NCI-H460 (cell line): Measurements from ENCODE around the gene FAT2. TPM values are rescaled to one million over a fixed set of nuclear protein-coding genes. Genes with fewer than 3 reads are reported as not detected.

ENCODE experiments used
- DNase-seq: peaks from one replicate; pipeline ENCODE4 v3.0.0-alpha.2; 2016; ENCODE audit warnings: low read depth; ENCODE audit errors: extremely low read depth
- total RNA-seq: library from RNA; depleted of rRNA; stranded (reverse); fragments of >200 nt; shearing (Covaris generic); gene quantifications from 2 replicates; pipeline ENCODE4 v1.2.3, GENCODE V29; 2014; rRNA removed

The FAT2 gene
- total RNA-seq, 1 experiment from 2014 or later = not detected

DNA sequence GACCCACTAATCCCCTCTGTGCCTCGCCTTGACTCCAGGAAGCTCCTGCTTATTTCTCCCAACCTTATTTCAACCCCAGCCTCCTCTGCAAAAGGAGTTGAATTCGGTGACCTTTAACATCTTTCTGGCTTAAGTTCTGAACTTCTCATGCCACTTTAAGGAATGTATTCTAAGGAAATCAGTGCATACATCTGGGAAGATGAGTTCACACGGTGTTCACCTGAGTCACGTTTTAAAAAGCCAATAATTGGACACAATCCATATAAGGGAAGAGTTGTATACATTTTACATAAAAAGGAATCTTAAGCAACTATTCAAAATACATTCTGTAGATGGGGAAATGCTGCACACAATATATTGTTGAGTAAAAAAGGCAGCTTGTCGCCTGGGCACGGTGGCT is 33.2 kb downstream of the FAT2 start:
- no peak for DNase-seq

DNA sequence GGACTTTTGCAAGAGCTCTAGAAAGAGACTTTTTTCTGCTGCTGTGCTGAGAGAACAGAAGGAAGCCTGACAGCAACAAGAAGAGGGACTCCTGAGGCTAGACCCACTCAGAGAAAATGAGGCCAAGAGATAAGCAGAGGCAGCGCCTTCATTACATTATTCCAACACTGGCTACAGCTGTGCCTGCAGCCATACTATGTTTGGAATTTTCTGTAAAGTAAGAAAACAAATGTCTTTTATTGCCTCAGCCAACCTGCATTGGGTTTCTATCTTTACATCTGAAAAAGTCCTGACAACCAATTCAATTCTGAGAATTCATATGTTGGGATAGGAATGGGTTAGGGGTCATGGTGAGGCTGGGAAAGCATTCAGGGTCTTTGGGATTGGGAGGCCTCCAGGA is 33.7 kb downstream of the FAT2 start:
- no peak for DNase-seq

DNA sequence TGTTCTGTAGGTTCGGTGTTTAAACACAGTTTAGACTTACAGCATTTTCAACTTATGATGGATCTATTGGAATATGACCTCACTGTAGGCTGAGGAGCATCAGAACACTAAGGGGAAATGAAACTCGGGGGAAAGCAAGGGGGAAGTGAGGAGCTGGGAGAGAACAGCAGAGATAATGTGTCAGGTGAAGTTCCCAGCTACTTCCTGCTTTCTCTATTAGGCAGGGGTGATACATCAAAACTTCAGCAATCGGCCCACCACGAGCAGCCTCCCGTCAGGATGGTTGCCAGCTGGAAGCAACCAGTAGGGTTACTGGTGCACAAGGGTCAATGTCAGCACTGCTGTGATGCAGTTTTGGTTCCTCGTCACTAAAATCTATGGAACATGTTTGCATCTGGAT is 34.3 kb downstream of the FAT2 start:
- DNase-seq = no peak

DNA sequence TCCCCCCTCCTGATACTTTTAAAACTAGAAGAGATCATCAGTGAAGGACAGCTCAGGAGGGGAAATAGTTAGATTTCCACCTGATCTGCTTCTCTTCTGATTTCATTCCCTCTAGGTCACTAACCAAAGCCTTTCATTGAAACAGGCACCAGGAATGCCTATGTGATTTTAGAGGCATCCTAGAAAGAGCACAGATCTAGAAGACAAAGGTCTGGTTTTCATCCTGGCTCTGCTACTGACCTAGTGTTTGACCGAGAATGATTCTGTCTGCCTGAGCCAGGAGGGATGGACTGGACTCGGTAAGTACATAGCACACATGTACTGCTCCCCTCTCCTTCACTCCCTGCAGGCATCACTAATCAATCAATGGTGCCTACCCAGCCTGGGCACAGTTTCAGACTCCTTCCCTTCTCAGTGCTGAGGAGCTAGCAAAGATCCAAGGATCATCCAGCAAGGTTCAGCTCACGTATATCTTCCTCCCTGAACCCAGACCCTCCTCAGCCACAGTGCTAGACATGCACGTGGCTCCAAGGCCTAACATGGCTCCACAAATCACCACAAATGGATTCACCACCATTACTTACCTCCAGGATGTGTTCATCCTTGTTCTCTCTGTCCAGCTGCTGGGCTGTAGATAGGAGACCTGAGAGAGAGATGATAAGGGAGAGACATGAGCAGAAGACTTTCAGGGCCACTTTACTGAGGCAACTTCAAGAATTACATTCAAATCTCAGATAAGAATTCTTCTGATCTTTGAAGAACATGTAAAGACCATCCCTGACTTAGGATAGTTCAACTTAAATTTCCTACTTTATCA is 35.2 kb downstream of the FAT2 start:
- DNase-seq = no peak

DNA sequence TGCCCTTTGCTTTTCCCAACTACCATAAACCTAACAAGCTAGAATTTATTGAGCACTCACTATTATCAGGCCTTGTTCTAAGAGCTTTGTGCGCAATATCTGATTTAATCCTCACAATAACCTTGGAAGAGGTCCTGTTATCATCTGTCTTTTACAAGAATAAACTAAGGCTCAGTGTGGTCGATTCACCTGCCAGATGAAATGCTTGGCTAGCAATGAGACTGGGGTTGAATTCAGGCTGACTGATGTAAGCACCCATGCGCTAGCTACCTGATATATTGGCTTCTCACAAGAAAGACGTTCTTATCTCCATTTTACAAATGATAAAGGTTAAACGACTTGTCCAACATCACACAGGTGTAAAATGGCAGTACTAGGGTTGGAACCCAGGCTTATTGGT is 37.4 kb downstream of the FAT2 start:
- no peak for DNase-seq

DNA sequence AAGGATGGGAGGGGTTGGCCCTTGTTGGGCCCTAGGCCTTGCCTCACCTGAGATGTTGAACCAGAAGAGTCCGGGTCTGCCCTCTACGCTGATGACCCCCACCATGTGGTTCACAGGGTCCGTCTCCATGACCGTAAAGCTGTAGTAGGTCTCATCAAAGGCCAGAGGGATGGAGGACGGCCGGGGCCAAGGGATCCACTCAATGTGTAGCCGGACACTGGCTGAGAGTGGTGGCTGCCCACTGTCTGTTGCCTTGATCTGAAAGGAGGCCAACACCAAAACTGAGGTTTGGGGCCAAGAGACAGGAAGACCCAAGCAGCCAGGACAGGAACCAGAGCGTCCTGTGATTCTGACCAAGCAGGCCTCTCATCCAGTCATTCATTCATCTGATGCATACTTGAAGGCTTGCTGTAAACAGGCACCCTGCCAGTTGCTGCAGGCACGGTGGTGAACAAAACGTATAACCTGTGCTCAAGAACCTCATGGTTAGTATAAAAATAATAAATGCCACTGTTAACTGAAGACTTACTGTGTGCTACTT is 37.9 kb downstream of the FAT2 start:
- DNase-seq = no peak

DNA sequence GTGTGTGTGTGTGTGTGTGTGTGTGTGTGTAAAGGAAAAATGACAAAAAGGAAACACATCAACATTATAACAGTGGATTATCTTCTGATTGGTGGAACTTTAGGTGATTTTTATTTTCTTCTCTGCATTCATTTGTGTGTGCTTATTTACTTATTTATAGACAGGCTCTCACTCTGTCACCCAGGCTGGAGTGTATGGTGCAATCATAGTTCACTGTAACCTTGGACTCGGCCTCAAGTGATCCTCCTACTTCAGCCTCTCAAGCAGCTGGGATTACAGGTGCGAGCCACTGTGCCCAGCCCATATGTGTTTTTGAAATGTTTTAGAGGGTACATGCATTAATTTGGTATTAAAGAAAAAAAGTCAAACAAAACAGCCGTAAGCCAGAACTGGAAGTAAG is 39.1 kb downstream of the FAT2 start:
- no peak for DNase-seq

DNA sequence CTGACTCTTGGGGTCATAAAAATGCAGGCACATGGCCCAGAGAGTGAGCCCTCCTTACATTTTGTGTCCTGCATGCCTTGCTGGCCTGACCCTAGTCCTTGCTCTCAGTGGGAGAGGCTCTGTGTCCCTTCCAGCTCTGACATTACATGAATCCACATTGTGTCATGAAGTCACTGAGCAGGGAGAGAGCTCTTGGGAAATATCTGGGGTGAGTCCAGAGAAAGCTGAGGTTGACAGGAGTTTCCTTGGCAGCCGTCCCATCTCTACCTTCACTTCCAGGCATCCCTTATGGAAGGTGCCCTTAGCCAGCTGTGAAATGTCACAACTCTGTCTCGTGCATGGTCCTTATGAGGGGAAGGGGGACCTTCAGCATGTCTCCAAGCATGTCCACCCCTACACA is 41.0 kb downstream of the FAT2 start:
- DNase-seq = no peak

DNA sequence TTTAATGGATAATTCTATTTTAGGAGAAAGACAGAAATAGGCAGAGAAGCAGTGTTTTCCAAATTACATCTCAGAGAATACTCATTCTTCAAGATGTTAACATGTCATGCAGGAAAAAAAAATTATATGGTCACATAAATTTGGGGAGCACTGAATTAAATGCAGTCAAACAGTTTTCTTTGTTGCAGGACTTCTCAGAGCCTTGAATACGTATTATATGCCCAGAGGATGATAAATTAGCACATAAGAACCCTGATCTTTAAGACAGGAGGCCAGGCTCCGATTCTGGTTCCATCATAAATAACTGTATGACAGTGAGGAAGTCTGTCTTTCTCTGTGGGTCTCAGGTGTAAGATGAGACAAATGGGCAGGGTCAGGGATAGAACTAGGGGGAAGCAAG is 41.4 kb downstream of the FAT2 start:
- DNase-seq = no peak

DNA sequence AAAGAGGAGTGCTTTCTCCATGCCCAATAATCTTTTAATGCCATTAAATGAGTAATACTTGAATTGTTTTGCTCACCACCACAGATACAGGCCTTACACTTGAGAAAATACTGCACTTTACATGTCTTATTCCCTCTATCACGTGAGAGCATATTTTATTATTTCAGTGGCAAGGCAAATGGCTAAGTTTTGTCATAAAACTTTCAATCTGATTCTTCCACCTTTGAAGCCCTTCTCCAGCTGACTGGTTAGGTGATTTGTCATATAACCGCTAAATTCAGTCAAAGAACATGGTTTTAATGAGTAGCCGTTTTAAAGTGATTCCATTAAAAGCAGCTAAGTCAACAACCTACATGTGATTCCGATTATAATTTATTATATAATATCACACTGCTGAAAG is 43.8 kb downstream of the FAT2 start:
- DNase-seq = no peak

DNA sequence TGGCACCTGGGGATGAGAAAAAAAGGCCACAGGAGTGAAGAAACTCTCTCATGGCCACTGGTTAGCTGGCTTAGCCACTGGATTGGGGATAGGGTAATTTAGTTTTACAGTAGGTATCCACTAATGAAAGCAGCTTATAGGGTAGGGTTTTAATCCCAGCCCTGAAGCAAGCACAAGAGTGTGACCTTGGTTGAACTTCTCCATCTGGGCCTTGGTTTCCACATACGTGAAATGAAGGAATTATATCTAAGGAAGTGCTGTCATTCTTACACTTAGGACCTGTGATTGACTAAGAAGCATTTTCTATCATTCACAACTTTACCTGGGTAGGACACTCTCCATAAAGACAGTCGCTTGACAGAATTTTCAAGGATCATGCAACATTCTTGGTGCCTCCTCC is 49.6 kb downstream of the FAT2 start:
- DNase-seq = no peak

Other genes with a start within 250 kb of the FAT2 start
- gene SLC36A2, start 243.8 kb downstream of the FAT2 start, total RNA-seq = not detected in 2 replicates
- gene SLC36A1, start 143.7 kb downstream of the FAT2 start, total RNA-seq = 9.3 and 9.6 TPM in 2 replicates
- 0.29 and 0.45 TPM in 2 replicates for gene SPARC, start 95.6 kb upstream of the FAT2 start, total RNA-seq
- gene ATOX1, start 167.3 kb upstream of the FAT2 start, total RNA-seq = 46.2 and 58.0 TPM in 2 replicates
- 129 and 144 TPM in 2 replicates for gene G3BP1, start 180.6 kb upstream of the FAT2 start, total RNA-seq